CD8-positive, alpha-beta memory T cell (primary cell): Measurements from ENCODE around the gene SLFN5. TPM values are rescaled to one million over a fixed set of nuclear protein-coding genes. Genes with fewer than 3 reads are reported as not detected.

Source experiments
- CTCF ChIA-PET: fragments of 350-600 bp; sonication (Branson Sonifier 250); formaldehyde crosslinking; loops from one replicate; lab custom pipeline; 2021; ENCODE audit warnings: antibody characterized with exemption; lab: Charles Lee
- POLR2A ChIA-PET: fragments of 350-600 bp; sonication (Branson Sonifier 250); formaldehyde crosslinking; loops from one replicate; lab custom pipeline; 2021; ENCODE audit warnings: antibody characterized with exemption; lab: Charles Lee
- DNase-seq, 5 donors: peaks; one replicate each; pipeline versions ENCODE4 v3.0.0 to v3.0.0-alpha.2; 2020 to 2022; ENCODE audit warnings: mixed read lengths in 1 of 5
- H3K27ac ChIP-seq: one replicate; pipeline ENCODE4 v1.7.0; 2013; ENCODE audit warnings: low read depth, mild to moderate bottlenecking, low read length, moderate library complexity
- H3K27me3 ChIP-seq: 2 replicates; pipeline ENCODE4 v1.7.0; 2013; ENCODE audit warnings: low read length, mild to moderate bottlenecking; ENCODE audit not compliant: insufficient read depth, poor library complexity, severe bottlenecking
- H3K36me3 ChIP-seq: 2 replicates; pipeline ENCODE4 v1.7.0; 2013; ENCODE audit warnings: mild to moderate bottlenecking, low read length, moderate library complexity; ENCODE audit not compliant: insufficient read depth
- H3K4me1 ChIP-seq: 2 replicates; pipeline ENCODE4 v1.7.0; 2013; ENCODE audit warnings: mild to moderate bottlenecking, low read length, moderate library complexity; ENCODE audit not compliant: insufficient read depth
- H3K4me3 ChIP-seq: 2 replicates; pipeline ENCODE4 v1.7.0; 2013; ENCODE audit warnings: mild to moderate bottlenecking, low read length
- H3K9me3 ChIP-seq: 2 replicates; pipeline ENCODE4 v1.7.0; 2013; ENCODE audit warnings: mild to moderate bottlenecking, low read length
- H3K27ac Mint-ChIP-seq, 8 donors: one replicate each; pipeline ENCODE4 v1.8.0; 2020 to 2021; ENCODE audit warnings: mixed read lengths in 8 of 8, mild to moderate bottlenecking in 6 of 8, inconsistent platforms in 3 of 8, moderate library complexity in 3 of 8
- H3K27me3 Mint-ChIP-seq, 2 donors: one replicate each; pipeline ENCODE4 v1.8.0; 2020 to 2021; ENCODE audit warnings: mixed read lengths in 2 of 2, mild to moderate bottlenecking in 1 of 2, moderate library complexity in 1 of 2
- H3K36me3 Mint-ChIP-seq, 3 donors: one replicate each; pipeline ENCODE4 v1.8.0; 2020 to 2021; ENCODE audit warnings: mixed read lengths in 3 of 3, inconsistent platforms in 1 of 3, mild to moderate bottlenecking in 1 of 3
- H3K4me1 Mint-ChIP-seq, 3 donors: one replicate each; pipeline ENCODE4 v1.8.0; 2020 to 2021; ENCODE audit warnings: mixed read lengths in 3 of 3, inconsistent platforms in 1 of 3, mild to moderate bottlenecking in 1 of 3
- H3K4me3 Mint-ChIP-seq, 7 donors: one replicate each; pipeline ENCODE4 v1.8.0; 2020 to 2021; ENCODE audit warnings: mixed read lengths in 7 of 7, mild to moderate bottlenecking in 6 of 7, moderate library complexity in 4 of 7, inconsistent platforms in 2 of 7
- H3K9me3 Mint-ChIP-seq, 5 donors: one replicate each; pipeline ENCODE4 v1.8.0; 2020 to 2022; ENCODE audit warnings: mixed read lengths in 5 of 5, mild to moderate bottlenecking in 3 of 5, moderate library complexity in 2 of 5, inconsistent platforms in 1 of 5
- polyA plus RNA-seq: library from polyadenylated mRNA; unstranded; fragments of 300-500 nt; fragmentation: Illumina TruSeq; gene quantifications from one replicate; pipeline ENCODE4 v1.2.3, GENCODE V29; 2021
- total RNA-seq, 2 experiments: library from RNA; stranded (reverse); gene quantifications; one replicate each; pipeline ENCODE4 v1.2.3, GENCODE V29; 2021

SLFN5 gene
- total and polyA plus RNA-seq, 3 experiments from 2014 or later, result 28.6 to 158 (median 30.2) TPM

GRCh38 chr17:35315283-35315682 is 72.4 kb downstream of the SLFN5 start:
- peaks cover 25% of the 10 kb centered on the region for H3K4me1 ChIP-seq
- H3K4me1 Mint-ChIP-seq, result peaks cover 54 to 74% (median 73%) of the 10 kb centered on the region in 3 donors
- no peaks in the 10 kb centered on the region for H3K9me3 ChIP-seq
- H3K27me3 Mint-ChIP-seq, result no peaks in the 10 kb centered on the region
- H3K36me3 ChIP-seq, result no peaks in the 10 kb centered on the region
- ChIA-PET CTCF (interaction anchor here (7.4 kb wide), 1 partner anchor 220 kb away, joined by 167 read pairs; the partner anchor contains the start of gene SLFN12L), POLR2A (interaction anchor here (1.6 kb wide), 1 partner anchor 222 kb away, joined by 3 read pairs; no protein-coding TSS in a partner anchor)
- H3K27me3 ChIP-seq, result no peaks in the 10 kb centered on the region
- H3K4me3 Mint-ChIP-seq, result peak overlapping the region; percentile 88 to 100 (median 98)
- no peaks in the 10 kb centered on the region for H3K9me3 Mint-ChIP-seq
- no peak overlapping the region for H3K27ac ChIP-seq
- DNase-seq, result no peak
- no peak overlapping the region for H3K4me3 ChIP-seq
- peak overlapping the region; percentile 75 to 99 (median 98) for H3K27ac Mint-ChIP-seq
- H3K36me3 Mint-ChIP-seq, result peaks cover 4 to 19% (median 6%) of the 10 kb centered on the region in 3 donors

DNA sequence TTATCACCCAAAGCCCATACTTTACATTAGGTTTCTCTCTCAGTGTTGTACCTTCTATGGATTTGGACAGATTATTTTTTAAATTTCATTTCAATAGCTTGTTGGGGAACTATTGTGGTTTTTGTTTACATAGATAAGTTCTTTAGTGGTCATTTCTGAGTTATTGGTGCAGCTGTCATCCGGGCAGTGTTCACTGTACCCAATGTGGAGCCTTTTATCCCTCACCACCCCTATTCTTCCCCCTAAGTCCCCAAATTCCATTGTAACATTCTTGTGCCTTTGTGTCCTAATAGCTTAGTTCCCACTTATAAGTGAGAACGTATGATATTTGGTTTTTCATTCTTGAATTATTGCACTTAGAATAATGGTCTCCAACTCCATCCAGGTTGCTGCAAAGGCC is 73.1 kb downstream of the SLFN5 start:
- Mint-ChIP-seq H3K4me3 (peak overlapping the region in 4 of 7 donors; percentile 88 to 99 (median 96)), H3K36me3 (peaks cover 4 to 21% (median 6%) of the 10 kb centered on the region in 3 donors), H3K27me3 (no peaks in the 10 kb centered on the region), H3K9me3 (no peaks in the 10 kb centered on the region), H3K4me1 (peaks cover 54 to 74% (median 73%) of the 10 kb centered on the region in 3 donors), H3K27ac (peak overlapping the region; percentile 41 to 99 (median 90))
- POLR2A ChIA-PET, result no interaction called here
- H3K9me3 ChIP-seq, result no peaks in the 10 kb centered on the region
- H3K27ac ChIP-seq, result no peak overlapping the region
- peaks cover 25% of the 10 kb centered on the region for H3K4me1 ChIP-seq
- no peaks in the 10 kb centered on the region for H3K27me3 ChIP-seq
- H3K36me3 ChIP-seq, result no peaks in the 10 kb centered on the region
- DNase-seq, result no peak
- CTCF ChIA-PET, result interaction anchor here (7.4 kb wide), 1 partner anchor 220 kb away, joined by 167 read pairs; the partner anchor contains the start of gene SLFN12L
- no peak overlapping the region for H3K4me3 ChIP-seq

- H3K4me3 ChIP-seq, result no peak overlapping the region
- ChIA-PET POLR2A (no interaction called here), CTCF (interaction anchor here (1.6 kb wide), 1 partner anchor 10 kb away, joined by 5 read pairs; no protein-coding TSS in a partner anchor)
- no peaks in the 10 kb centered on the region for H3K27me3 ChIP-seq
- no peaks in the 10 kb centered on the region for H3K9me3 ChIP-seq
- no peaks in the 10 kb centered on the region for H3K9me3 Mint-ChIP-seq
- H3K27me3 Mint-ChIP-seq, result no peaks in the 10 kb centered on the region
- DNase-seq, result no peak
- no peaks in the 10 kb centered on the region for H3K4me1 ChIP-seq
- no peak overlapping the region for H3K27ac ChIP-seq
- H3K36me3 Mint-ChIP-seq, result peaks cover 40 to 76% (median 42%) of the 10 kb centered on the region in 3 donors
- H3K27ac Mint-ChIP-seq, result no peak overlapping the region
- H3K36me3 ChIP-seq, result peaks cover 10% of the 10 kb centered on the region
- no peak overlapping the region for H3K4me3 Mint-ChIP-seq
- H3K4me1 Mint-ChIP-seq, result peaks cover 12 to 38% (median 25%) of the 10 kb centered on the region in 3 donors
Observed at GRCh38 chr17:35322749-35323148, 79.9 kb downstream of the SLFN5 start.

Other genes starting within 250 kb of the SLFN5 start
- gene RFFL, start 179.4 kb upstream of the SLFN5 start, total RNA-seq, result 10 to 100 TPM; 30.2 to 33.1 TPM
- gene RFFL, start 179.4 kb upstream of the SLFN5 start, polyA plus RNA-seq, result 43.6 TPM
- gene RAD51D, start 123.2 kb upstream of the SLFN5 start, total RNA-seq, result 10 to 100 TPM; 27.5 to 29.8 TPM
- 11.9 TPM for gene RAD51D, start 123.2 kb upstream of the SLFN5 start, polyA plus RNA-seq
- gene FNDC8, start 121.5 kb upstream of the SLFN5 start, total RNA-seq, result under 1 TPM; 0.15 to 0.16 TPM
- gene FNDC8, start 121.5 kb upstream of the SLFN5 start, polyA plus RNA-seq, result not detected
- gene NLE1, start 100.8 kb upstream of the SLFN5 start, total RNA-seq, result 10 to 100 TPM; 54.0 to 58.3 TPM
- 4.6 TPM for gene NLE1, start 100.8 kb upstream of the SLFN5 start, polyA plus RNA-seq
- not detected for gene UNC45B, start 95.3 kb upstream of the SLFN5 start, total RNA-seq
- 0.43 TPM for gene UNC45B, start 95.3 kb upstream of the SLFN5 start, polyA plus RNA-seq
- not detected for gene SLC35G3, start 48.7 kb upstream of the SLFN5 start, total RNA-seq
- not detected for gene SLC35G3, start 48.7 kb upstream of the SLFN5 start, polyA plus RNA-seq
- gene SLFN11, start 130.5 kb downstream of the SLFN5 start, total RNA-seq, result 10 to 100 TPM; 39.5 to 48.4 TPM
- gene SLFN11, start 130.5 kb downstream of the SLFN5 start, polyA plus RNA-seq, result 17.0 TPM
- gene SLFN12, start 189.4 kb downstream of the SLFN5 start, total RNA-seq, result 1 to 10 TPM; 7.4 to 7.9 TPM
- gene SLFN12, start 189.4 kb downstream of the SLFN5 start, polyA plus RNA-seq, result 2.5 TPM
- gene SLFN13, start 205.7 kb downstream of the SLFN5 start, total RNA-seq, result 10 to 100 TPM; 23.0 to 24.4 TPM
- 7.0 TPM for gene SLFN13, start 205.7 kb downstream of the SLFN5 start, polyA plus RNA-seq